Smooth muscle cell of the brain vasculature (primary cell): Measurements from ENCODE around the gene RNF207.

Source experiments
- DNase-seq: peaks from one replicate; pipeline ENCODE4 v3.0.0-alpha.2; 2012; ENCODE audit warnings: low read depth, low spot score

The RNF207 gene

GRCh38 chr1:6267686-6268322 lies 61.9 kb downstream of the RNF207 start:
- DNase-seq: no peak

DNA sequence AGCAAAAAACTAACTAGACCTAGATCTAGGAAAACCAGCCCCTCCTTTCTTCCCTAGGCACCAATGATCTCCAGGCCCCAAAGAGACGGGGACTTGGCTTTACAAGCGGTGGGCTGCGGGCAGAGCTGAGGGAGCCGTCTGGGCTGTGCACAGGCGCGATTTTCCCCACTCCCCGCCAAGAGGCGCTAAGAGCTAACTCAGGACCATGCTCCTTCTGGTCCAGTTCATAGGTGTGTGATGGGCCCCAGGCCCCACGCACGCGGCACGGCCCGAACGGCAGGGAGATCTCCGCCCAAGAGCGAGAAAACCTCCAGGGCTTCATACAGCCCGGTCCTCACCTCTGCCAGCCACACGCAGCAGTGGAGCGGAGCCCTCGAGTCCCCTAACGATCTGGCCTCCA lies 62.5 kb downstream of the RNF207 start:
- no peak for DNase-seq

DNA sequence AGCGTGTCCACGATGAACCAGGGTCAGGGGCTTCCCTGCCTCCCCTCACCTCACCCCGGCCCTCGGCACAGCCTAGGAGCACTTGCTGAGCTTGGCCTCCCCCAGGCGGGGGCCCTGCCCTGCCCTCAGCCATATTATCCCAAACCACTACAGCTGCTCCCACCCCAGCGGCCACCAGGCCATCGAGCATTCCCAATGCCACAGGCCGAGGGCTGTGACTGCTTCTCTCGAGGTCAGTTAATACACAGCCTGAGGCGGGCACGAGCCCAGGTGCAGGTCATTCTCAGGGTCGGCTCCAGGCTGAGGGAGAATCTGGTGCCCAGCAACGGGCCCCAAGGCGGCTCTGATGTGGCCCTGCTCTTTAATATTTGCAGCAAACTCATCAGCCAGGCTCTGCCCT lies 63.4 kb downstream of the RNF207 start:
- DNase-seq: no peak

DNA sequence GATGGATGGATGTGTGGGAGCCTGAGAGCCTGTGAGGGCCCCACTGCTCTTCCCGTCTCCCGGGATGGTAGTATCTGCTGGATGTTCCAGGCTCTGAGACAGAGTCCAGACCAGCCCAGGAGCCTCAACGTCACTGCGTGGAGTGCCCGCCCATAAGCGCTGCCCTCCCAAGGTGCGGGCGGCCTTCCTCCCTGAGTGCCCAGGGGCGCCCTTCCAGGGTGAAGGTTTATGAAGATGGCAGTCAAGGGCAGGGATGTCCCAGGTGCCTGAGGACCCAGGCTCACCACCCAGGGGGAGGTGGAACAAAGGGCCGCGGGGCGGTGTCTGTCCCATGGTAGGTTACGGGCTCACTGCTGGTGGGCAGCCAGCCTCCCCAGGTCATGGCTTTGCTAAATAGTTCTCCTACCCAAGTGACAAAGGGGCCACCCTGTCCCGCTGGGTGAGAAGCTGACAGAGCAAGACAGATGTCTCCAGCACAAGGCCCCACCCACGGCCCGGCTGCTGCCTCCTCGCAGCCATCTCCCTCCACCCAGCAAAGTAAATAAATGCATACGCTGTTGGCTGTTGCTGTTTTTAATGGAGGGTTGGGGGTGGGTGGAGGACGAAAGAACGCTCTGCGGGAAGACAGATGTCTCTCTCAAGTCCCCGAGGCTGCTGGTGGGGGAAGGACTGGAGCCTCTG lies 63.9 kb downstream of the RNF207 start:
- DNase-seq: no peak

DNA sequence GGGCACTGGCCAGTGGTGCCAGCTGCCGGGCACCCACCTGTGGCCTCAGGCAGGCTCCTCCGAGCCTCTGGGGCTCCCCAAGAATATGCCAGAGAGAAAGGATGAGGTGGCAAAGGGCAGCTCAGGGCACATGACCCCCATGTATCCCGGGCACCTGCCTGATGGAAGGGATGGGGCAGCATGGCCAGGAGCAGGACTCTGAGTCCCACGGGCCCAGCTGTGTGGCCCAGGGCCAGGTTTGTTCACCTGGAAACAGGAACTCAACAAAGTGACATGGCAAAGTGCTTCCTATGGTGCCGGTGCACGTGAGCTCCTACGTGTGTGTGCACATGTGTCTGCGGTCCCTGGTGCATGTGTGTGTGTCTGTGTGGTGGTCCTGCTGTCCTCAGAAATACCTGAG lies 64.5 kb downstream of the RNF207 start:
- no peak for DNase-seq
